NCI-H345 treated with DMSO at 0.1 percent for 48 hours (cell line): ENCODE data around the gene NPTXR.
"Not testable (repeated sequence)": the region's sequence is repeated elsewhere in the genome, so short reads cannot be mapped to it uniquely, and the experiment has no call there.

Experiments used
- DNase-seq: peaks from one replicate; lab custom pipeline; 2025; ENCODE audit not compliant: unreplicated experiment; lab: John Stamatoyannopoulos, UW

NPTXR gene

GRCh38 chr22:38832005-38832978 is 11.5 kb downstream of the NPTXR start:
- peak; percentile 75 for DNase-seq

- DNase-seq = no peak
Measured at GRCh38 chr22:38831166-38831945, 12.5 kb downstream of the NPTXR start.

GRCh38 chr22:38830845-38831108 is 13.1 kb downstream of the NPTXR start:
- DNase-seq = no peak

- DNase-seq = no peak
Measured at GRCh38 chr22:38830026-38830844, 13.6 kb downstream of the NPTXR start.

GRCh38 chr22:38829485-38829884 is 14.3 kb downstream of the NPTXR start:
- DNase-seq = no peak

GRCh38 chr22:38828616-38829205 is 15.1 kb downstream of the NPTXR start:
- DNase-seq = no peak

GRCh38 chr22:38828191-38828590 is 15.6 kb downstream of the NPTXR start:
- no peak for DNase-seq

- DNase-seq = no peak
Measured at GRCh38 chr22:38827510-38827909, 16.3 kb downstream of the NPTXR start.

GRCh38 chr22:38826801-38827200 is 17.0 kb downstream of the NPTXR start:
- DNase-seq = no peak

GRCh38 chr22:38826386-38826785 is 17.4 kb downstream of the NPTXR start:
- no peak for DNase-seq

- no peak for DNase-seq
Measured at GRCh38 chr22:38824585-38824984, 19.2 kb downstream of the NPTXR start.

- no peak for DNase-seq
Measured at GRCh38 chr22:38823637-38824036, 20.2 kb downstream of the NPTXR start.

GRCh38 chr22:38823076-38823475 is 20.8 kb downstream of the NPTXR start:
- no peak for DNase-seq

GRCh38 chr22:38820020-38820419 is 23.8 kb downstream of the NPTXR start:
- no peak for DNase-seq

- no peak for DNase-seq
Measured at GRCh38 chr22:38819387-38819940, 24.4 kb downstream of the NPTXR start.

GRCh38 chr22:38817196-38817595 is 26.6 kb downstream of the NPTXR start:
- no peak for DNase-seq

- DNase-seq = no peak
Measured at GRCh38 chr22:38815842-38816241, 28.0 kb downstream of the NPTXR start.

- no peak for DNase-seq
Measured at GRCh38 chr22:38811241-38811640, 32.6 kb downstream of the NPTXR start.

- DNase-seq = not testable (repeated sequence)
Measured at GRCh38 chr22:38805041-38805593, 38.7 kb downstream of the NPTXR start.

GRCh38 chr22:38802671-38803121 is 41.1 kb downstream of the NPTXR start:
- peak; percentile 17 for DNase-seq
